OCI-LY7 (cell line): ENCODE data around the gene KLK12. TPM values are rescaled to one million over a fixed set of nuclear protein-coding genes. Genes with fewer than 3 reads are reported as not detected.

Experiments
- BruUV-seq: library from RNA; stranded (reverse); fragments of 400-500 nt; replicated peaks from 2 replicates; lab custom pipeline; 2021; lab: Mats Ljungman, UMichigan
- CTCF ChIA-PET: fragments of 300-600 bp; sonication (Branson Sonifier 250); formaldehyde crosslinking; loops from one replicate; lab custom pipeline; 2022; ENCODE audit warnings: antibody characterized with exemption; ENCODE audit not compliant: unreplicated experiment; lab: Charles Lee
- POLR2A ChIA-PET: fragments of 300-600 bp; sonication (Branson Sonifier 250); formaldehyde crosslinking; loops from one replicate; lab custom pipeline; 2022; ENCODE audit warnings: antibody characterized with exemption; lab: Charles Lee
- DNase-seq: peaks from one replicate; pipeline ENCODE4 v3.0.0-alpha.2; 2015; ENCODE audit warnings: low spot score
- H2AFZ ChIP-seq: fragments of 200-600 bp; sonication (generic), shearing (Covaris generic); 2 replicates; pipeline ENCODE4 v1.6.1; 2014; ENCODE audit warnings: mild to moderate bottlenecking, antibody characterized with exemption, low read length, moderate library complexity
- H3K27ac ChIP-seq: fragments of 200-600 bp; sonication (generic); 2 replicates; pipeline ENCODE4 v1.5.1; 2014; ENCODE audit warnings: mixed run types, low read depth, mild to moderate bottlenecking, moderate library complexity, low read length, inconsistent platforms; ENCODE audit not compliant: poor library complexity, severe bottlenecking
- H3K36me3 ChIP-seq: fragments of 200-600 bp; sonication (generic); 2 replicates; pipeline ENCODE4 v1.6.1; 2014; ENCODE audit warnings: mild to moderate bottlenecking, antibody characterized with exemption, low read length, moderate library complexity, mixed read lengths; ENCODE audit not compliant: insufficient read depth
- H3K4me1 ChIP-seq: fragments of 200-600 bp; sonication (generic); 2 replicates; pipeline ENCODE4 v1.5.1; 2014; ENCODE audit warnings: mild to moderate bottlenecking, low read length; ENCODE audit not compliant: insufficient read depth, poor library complexity, severe bottlenecking
- H3K4me2 ChIP-seq: fragments of 200-600 bp; sonication (generic); 2 replicates; pipeline ENCODE4 v1.6.1; 2014; ENCODE audit warnings: mild to moderate bottlenecking, low read length
- H3K4me3 ChIP-seq: fragments of 200-600 bp; sonication (generic); 2 replicates; pipeline ENCODE4 v1.5.1; 2014; ENCODE audit warnings: mild to moderate bottlenecking, low read depth, low read length; ENCODE audit not compliant: poor library complexity, severe bottlenecking
- H3K79me2 ChIP-seq: fragments of 200-600 bp; sonication (generic); 2 replicates; pipeline ENCODE4 v1.6.1; 2016; ENCODE audit warnings: low read depth, mild to moderate bottlenecking, low read length, moderate library complexity, mixed read lengths; ENCODE audit not compliant: insufficient read depth
- H3K9me2 ChIP-seq: fragments of 200-600 bp; sonication (generic); 2 replicates; pipeline ENCODE4 v1.6.1; 2016; ENCODE audit warnings: mild to moderate bottlenecking, low read length, mixed read lengths; ENCODE audit not compliant: insufficient read depth
- H3K9me3 ChIP-seq: fragments of 200-600 bp; sonication (generic); 2 replicates; pipeline ENCODE4 v1.6.1; 2014; ENCODE audit warnings: mild to moderate bottlenecking, mixed run types, low read length, mixed read lengths
- H4K20me1 ChIP-seq: fragments of 200-600 bp; sonication (generic); 2 replicates; pipeline ENCODE4 v1.6.1; 2014; ENCODE audit warnings: mild to moderate bottlenecking, antibody characterized with exemption, low read length, moderate library complexity, mixed read lengths; ENCODE audit not compliant: insufficient read depth
- CTCF ChIP-seq: fragments of 200-600 bp; sonication (generic); conservative IDR thresholded peaks from 2 replicates; pipeline ENCODE4 v1.5.1; 2014; ENCODE audit warnings: mild to moderate bottlenecking, antibody characterized with exemption, low read length, moderate library complexity, mixed read lengths
- EZH2phosphoT487 ChIP-seq: fragments of 200-600 bp; sonication (generic); IDR thresholded peaks from 2 replicates; pipeline ENCODE4 v1.6.1; 2018; ENCODE audit warnings: low read depth, borderline replicate concordance, mild to moderate bottlenecking, mixed run types, antibody characterized with exemption, low read length, moderate library complexity, mixed read lengths
- intact Hi-C: fragments of 100-400 bp; cut with micrococcal nuclease; formaldehyde crosslinking; loops from one replicate; pipeline ENCODE4 v1.10.0; 2022; ENCODE audit not compliant: unreplicated experiment
- total RNA-seq, 2 experiments: library from RNA; depleted of rRNA in 1 of 2; stranded (reverse); fragments of >200 nt in 1 of 2; shearing (Covaris generic) in 1 of 2; gene quantifications; 2 replicates each; pipeline ENCODE4 v1.2.3, GENCODE V29; 2014 to 2022

Gene KLK12
- total RNA-seq, 2 experiments from 2014 or later: not detected

GRCh38 chr19:51043497-51043896 is 8.7 kb upstream of the KLK12 start:
- CTCF ChIA-PET: no interaction called here
- H3K4me3 ChIP-seq: no peak overlapping the region

GRCh38 chr19:51040151-51040550 is 5.3 kb upstream of the KLK12 start:
- Histone ChIP-seq H2AFZ (no peak overlapping the region), H3K4me3 (no peak overlapping the region), H3K27ac (no peak overlapping the region), H4K20me1 (no peaks in the 10 kb centered on the region), H3K4me1 (no peaks in the 10 kb centered on the region), H3K36me3 (no peaks in the 10 kb centered on the region), H3K9me2 (no peaks in the 10 kb centered on the region), H3K9me3 (no peaks in the 10 kb centered on the region), H3K4me2 (no peak overlapping the region), H3K79me2 (no peaks in the 10 kb centered on the region)
- no peak for DNase-seq
- BruUV-seq: no TSS peak
- ChIA-PET POLR2A (no interaction called here), CTCF (no interaction called here)
- intact Hi-C loops: no loop called here
- no peak for TF ChIP-seq CTCF
- no peak for TF ChIP-seq EZH2phosphoT487

More at GRCh38 chr19:51043497-51043896, 8.7 kb upstream of the KLK12 start:
- Histone ChIP-seq H3K4me1 (no peaks in the 10 kb centered on the region), H3K4me2 (no peak overlapping the region), H3K36me3 (no peaks in the 10 kb centered on the region), H3K27ac (no peak overlapping the region), H2AFZ (no peak overlapping the region), H3K9me3 (no peaks in the 10 kb centered on the region), H4K20me1 (no peaks in the 10 kb centered on the region), H3K9me2 (no peaks in the 10 kb centered on the region), H3K79me2 (no peaks in the 10 kb centered on the region)
- no TSS peak for BruUV-seq
- POLR2A ChIA-PET: no interaction called here
- intact Hi-C loops: no loop called here
- TF ChIP-seq CTCF (no peak), EZH2phosphoT487 (no peak)
- no peak for DNase-seq

- H3K79me2 ChIP-seq: no peaks in the 10 kb centered on the region
- no peaks in the 10 kb centered on the region for H4K20me1 ChIP-seq
- no peaks in the 10 kb centered on the region for H3K9me2 ChIP-seq
- POLR2A ChIA-PET: no interaction called here
- DNase-seq: no peak
- no peaks in the 10 kb centered on the region for H3K4me1 ChIP-seq
- no peaks in the 10 kb centered on the region for H3K36me3 ChIP-seq
- no peak overlapping the region for H3K4me2 ChIP-seq
- H3K4me3 ChIP-seq: no peak overlapping the region
- intact Hi-C loops: no loop called here
- no TSS peak for BruUV-seq
- CTCF ChIA-PET: no interaction called here
- no peak overlapping the region for H3K27ac ChIP-seq
- H3K9me3 ChIP-seq: no peaks in the 10 kb centered on the region
- no peak overlapping the region for H2AFZ ChIP-seq
- no peak for TF ChIP-seq CTCF
- TF ChIP-seq EZH2phosphoT487: no peak
These were observed 1.7 kb upstream of the KLK12 start for GRCh38 chr19:51036519-51036918.
